Nephron progenitor cell (in vitro differentiated cells): ENCODE measurements around the gene KCNJ6.

ENCODE experiments used
- DNase-seq: peaks from one replicate; pipeline ENCODE4 v3.0.0; 2021
- H3K27ac Mint-ChIP-seq: 2 replicates; pipeline ENCODE4 v1.8.0; 2021; ENCODE audit warnings: mild to moderate bottlenecking, moderate library complexity, mixed read lengths
- H3K27me3 Mint-ChIP-seq: 2 replicates; pipeline ENCODE4 v1.8.0; 2021; ENCODE audit warnings: mild to moderate bottlenecking, low read depth, mixed read lengths; ENCODE audit not compliant: poor library complexity
- H3K36me3 Mint-ChIP-seq: 2 replicates; pipeline ENCODE4 v1.8.0; 2021; ENCODE audit warnings: low read depth, mixed read lengths
- H3K4me1 Mint-ChIP-seq: 2 replicates; pipeline ENCODE4 v1.8.0; 2021; ENCODE audit warnings: mixed read lengths
- H3K4me3 Mint-ChIP-seq: 2 replicates; pipeline ENCODE4 v1.8.0; 2021; ENCODE audit warnings: mild to moderate bottlenecking, moderate library complexity, mixed read lengths
- H3K9me3 Mint-ChIP-seq: 2 replicates; pipeline ENCODE4 v1.8.0; 2021; ENCODE audit warnings: mild to moderate bottlenecking, moderate library complexity, mixed read lengths
- TF ChIP-seq, protein P1 (sequence below): fragments of 200-600 bp; sonication (generic); IDR thresholded peaks from 2 replicates; pipeline ENCODE4 v1.5.0; 2021; ENCODE audit warnings: antibody characterized with exemption

KCNJ6 gene

GRCh38 chr21:37800057-37800455, 116.2 kb downstream of the KCNJ6 start:
- DNase-seq, result no peak
- TF ChIP-seq, protein P1, sequence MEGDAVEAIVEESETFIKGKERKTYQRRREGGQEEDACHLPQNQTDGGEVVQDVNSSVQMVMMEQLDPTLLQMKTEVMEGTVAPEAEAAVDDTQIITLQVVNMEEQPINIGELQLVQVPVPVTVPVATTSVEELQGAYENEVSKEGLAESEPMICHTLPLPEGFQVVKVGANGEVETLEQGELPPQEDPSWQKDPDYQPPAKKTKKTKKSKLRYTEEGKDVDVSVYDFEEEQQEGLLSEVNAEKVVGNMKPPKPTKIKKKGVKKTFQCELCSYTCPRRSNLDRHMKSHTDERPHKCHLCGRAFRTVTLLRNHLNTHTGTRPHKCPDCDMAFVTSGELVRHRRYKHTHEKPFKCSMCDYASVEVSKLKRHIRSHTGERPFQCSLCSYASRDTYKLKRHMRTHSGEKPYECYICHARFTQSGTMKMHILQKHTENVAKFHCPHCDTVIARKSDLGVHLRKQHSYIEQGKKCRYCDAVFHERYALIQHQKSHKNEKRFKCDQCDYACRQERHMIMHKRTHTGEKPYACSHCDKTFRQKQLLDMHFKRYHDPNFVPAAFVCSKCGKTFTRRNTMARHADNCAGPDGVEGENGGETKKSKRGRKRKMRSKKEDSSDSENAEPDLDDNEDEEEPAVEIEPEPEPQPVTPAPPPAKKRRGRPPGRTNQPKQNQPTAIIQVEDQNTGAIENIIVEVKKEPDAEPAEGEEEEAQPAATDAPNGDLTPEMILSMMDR, result no peak
- peaks cover 3% of the 10 kb centered on the region for H3K27me3 Mint-ChIP-seq
- H3K4me1 Mint-ChIP-seq, result peaks cover 27% of the 10 kb centered on the region
- no peak overlapping the region for H3K27ac Mint-ChIP-seq
- H3K9me3 Mint-ChIP-seq, result peaks cover 28% of the 10 kb centered on the region
- no peaks in the 10 kb centered on the region for H3K36me3 Mint-ChIP-seq
- no peak overlapping the region for H3K4me3 Mint-ChIP-seq

- no peaks in the 10 kb centered on the region for H3K36me3 Mint-ChIP-seq
- peak; percentile 5 for DNase-seq
- peaks cover 3% of the 10 kb centered on the region for H3K27me3 Mint-ChIP-seq
- H3K4me1 Mint-ChIP-seq, result peaks cover 27% of the 10 kb centered on the region
- H3K27ac Mint-ChIP-seq, result peak overlapping the region; percentile 68
- H3K4me3 Mint-ChIP-seq, result no peak overlapping the region
- TF ChIP-seq, protein P1, result no peak
- H3K9me3 Mint-ChIP-seq, result peaks cover 22% of the 10 kb centered on the region
Observed at GRCh38 chr21:37799211-37800056, 116.8 kb downstream of the KCNJ6 start.

- Mint-ChIP-seq H3K9me3 (peaks cover 16% of the 10 kb centered on the region), H3K27me3 (peaks cover 3% of the 10 kb centered on the region), H3K4me1 (peaks cover 13% of the 10 kb centered on the region), H3K4me3 (no peak overlapping the region), H3K36me3 (no peaks in the 10 kb centered on the region), H3K27ac (no peak overlapping the region)
- TF ChIP-seq, protein P1, result no peak
- no peak for DNase-seq
Observed at GRCh38 chr21:37797403-37797802, 118.9 kb downstream of the KCNJ6 start.

- TF ChIP-seq, protein P1, result no peak
- DNase-seq, result no peak
- Mint-ChIP-seq H3K36me3 (no peaks in the 10 kb centered on the region), H3K27me3 (no peaks in the 10 kb centered on the region), H3K4me1 (peaks cover 12% of the 10 kb centered on the region), H3K9me3 (peaks cover 7% of the 10 kb centered on the region), H3K4me3 (no peak overlapping the region), H3K27ac (peak overlapping the region; percentile 87)
Observed at GRCh38 chr21:37796011-37796410, 120.2 kb downstream of the KCNJ6 start.

GRCh38 chr21:37793660-37794059, 122.6 kb downstream of the KCNJ6 start:
- Mint-ChIP-seq H3K27ac (no peak overlapping the region), H3K4me1 (no peaks in the 10 kb centered on the region), H3K27me3 (peaks cover 3% of the 10 kb centered on the region), H3K4me3 (no peak overlapping the region), H3K9me3 (no peaks in the 10 kb centered on the region), H3K36me3 (no peaks in the 10 kb centered on the region)
- no peak for DNase-seq
- TF ChIP-seq, protein P1, result no peak

- no peak for DNase-seq
- Mint-ChIP-seq H3K4me3 (no peak overlapping the region), H3K27me3 (peaks cover 3% of the 10 kb centered on the region), H3K36me3 (no peaks in the 10 kb centered on the region), H3K4me1 (no peaks in the 10 kb centered on the region), H3K9me3 (peaks cover 3% of the 10 kb centered on the region), H3K27ac (no peak overlapping the region)
- TF ChIP-seq, protein P1, result no peak
Observed at GRCh38 chr21:37792046-37792445, 124.2 kb downstream of the KCNJ6 start.
